Activated CD8-positive, alpha-beta T cell treated with anti-CD3 and anti-CD28 coated beads for 36 hours (primary cell): ENCODE results near the gene NAALADL2. TPM values are rescaled to one million over a fixed set of nuclear protein-coding genes. Genes with fewer than 3 reads are reported as not detected.

Experiments
- ATAC-seq: fragments of 200-7000 bp; cut with Tn5 transposase; one replicate; pipeline ENCODE4 v1.10.0; 2021; ENCODE audit warnings: mild to moderate bottlenecking, moderate library complexity
- CTCF ChIA-PET: fragments of 350-600 bp; sonication (Branson Sonifier 250); formaldehyde crosslinking; loops from one replicate; lab custom pipeline; 2021; ENCODE audit warnings: antibody characterized with exemption; lab: Charles Lee
- POLR2A ChIA-PET: fragments of 350-600 bp; sonication (Branson Sonifier 250); formaldehyde crosslinking; loops from one replicate; lab custom pipeline; 2021; ENCODE audit warnings: antibody characterized with exemption; lab: Charles Lee
- DNase-seq: peaks from one replicate; pipeline ENCODE4 v3.0.0-alpha.2; 2020
- H3K27ac Mint-ChIP-seq: one replicate; pipeline ENCODE4 v1.8.0; 2021; ENCODE audit warnings: mild to moderate bottlenecking, mixed read lengths
- H3K27me3 Mint-ChIP-seq: one replicate; pipeline ENCODE4 v1.8.0; 2021; ENCODE audit warnings: mixed read lengths
- H3K36me3 Mint-ChIP-seq: one replicate; pipeline ENCODE4 v1.8.0; 2021; ENCODE audit warnings: low read depth, mixed read lengths
- H3K4me1 Mint-ChIP-seq: one replicate; pipeline ENCODE4 v1.8.0; 2021; ENCODE audit warnings: low read depth, mixed read lengths
- H3K4me3 Mint-ChIP-seq: one replicate; pipeline ENCODE4 v1.8.0; 2021; ENCODE audit warnings: mild to moderate bottlenecking, moderate library complexity, mixed read lengths
- H3K9me3 Mint-ChIP-seq: one replicate; pipeline ENCODE4 v1.8.0; 2021; ENCODE audit warnings: mixed read lengths
- intact Hi-C: fragments of 100-400 bp; cut with micrococcal nuclease; formaldehyde crosslinking; loops from one replicate; pipeline ENCODE4 v1.10.0; 2022
- total RNA-seq, 2 experiments: library from RNA; stranded (reverse); gene quantifications; one replicate each; pipeline ENCODE4 v1.2.3, GENCODE V29; 2021
- TF ChIP-seq, protein P1 (sequence below): fragments of 200-600 bp; IDR thresholded peaks from one replicate; pipeline ENCODE4 v1.8.0; 2022; ENCODE audit warnings: antibody characterized with exemption, mild to moderate bottlenecking

The NAALADL2 gene
- total RNA-seq, 2 experiments from 2014 or later = 0.60 TPM; not detected in 1

DNA sequence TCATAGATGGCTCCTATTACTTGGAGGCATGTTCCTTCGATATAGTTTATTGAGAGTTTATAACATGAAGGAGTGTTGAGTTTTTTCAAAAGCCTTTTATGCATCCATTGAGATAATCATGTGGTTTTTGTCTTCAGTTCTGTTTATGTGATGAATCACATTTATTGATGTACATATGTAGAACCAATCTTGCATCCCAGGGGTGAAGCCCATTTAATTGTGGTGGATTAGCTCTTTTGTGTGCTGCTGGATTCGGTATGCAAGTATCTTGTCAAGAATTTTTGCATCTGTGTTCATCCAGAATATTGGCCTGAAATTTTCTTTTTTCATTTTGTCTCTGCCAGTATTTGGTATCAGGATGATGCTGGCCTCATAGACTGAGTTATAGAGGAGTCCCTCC, 81.0 kb downstream of the NAALADL2 start:
- no peaks in the 10 kb centered on the region for H3K4me1 Mint-ChIP-seq
- peaks cover 8% of the 10 kb centered on the region for H3K9me3 Mint-ChIP-seq
- no peaks in the 10 kb centered on the region for H3K36me3 Mint-ChIP-seq
- ChIA-PET CTCF (interaction anchor here (1.5 kb wide), 1 partner anchor 33 kb away, joined by 3 read pairs; no protein-coding TSS in a partner anchor), POLR2A (no interaction called here)
- ATAC-seq (no peak), DNase-seq (no peak)
- intact Hi-C loops = no loop called here
- no peak overlapping the region for H3K4me3 Mint-ChIP-seq
- TF ChIP-seq, protein P1, sequence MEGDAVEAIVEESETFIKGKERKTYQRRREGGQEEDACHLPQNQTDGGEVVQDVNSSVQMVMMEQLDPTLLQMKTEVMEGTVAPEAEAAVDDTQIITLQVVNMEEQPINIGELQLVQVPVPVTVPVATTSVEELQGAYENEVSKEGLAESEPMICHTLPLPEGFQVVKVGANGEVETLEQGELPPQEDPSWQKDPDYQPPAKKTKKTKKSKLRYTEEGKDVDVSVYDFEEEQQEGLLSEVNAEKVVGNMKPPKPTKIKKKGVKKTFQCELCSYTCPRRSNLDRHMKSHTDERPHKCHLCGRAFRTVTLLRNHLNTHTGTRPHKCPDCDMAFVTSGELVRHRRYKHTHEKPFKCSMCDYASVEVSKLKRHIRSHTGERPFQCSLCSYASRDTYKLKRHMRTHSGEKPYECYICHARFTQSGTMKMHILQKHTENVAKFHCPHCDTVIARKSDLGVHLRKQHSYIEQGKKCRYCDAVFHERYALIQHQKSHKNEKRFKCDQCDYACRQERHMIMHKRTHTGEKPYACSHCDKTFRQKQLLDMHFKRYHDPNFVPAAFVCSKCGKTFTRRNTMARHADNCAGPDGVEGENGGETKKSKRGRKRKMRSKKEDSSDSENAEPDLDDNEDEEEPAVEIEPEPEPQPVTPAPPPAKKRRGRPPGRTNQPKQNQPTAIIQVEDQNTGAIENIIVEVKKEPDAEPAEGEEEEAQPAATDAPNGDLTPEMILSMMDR = no peak
- no peaks in the 10 kb centered on the region for H3K27me3 Mint-ChIP-seq
- H3K27ac Mint-ChIP-seq = no peak overlapping the region

DNA sequence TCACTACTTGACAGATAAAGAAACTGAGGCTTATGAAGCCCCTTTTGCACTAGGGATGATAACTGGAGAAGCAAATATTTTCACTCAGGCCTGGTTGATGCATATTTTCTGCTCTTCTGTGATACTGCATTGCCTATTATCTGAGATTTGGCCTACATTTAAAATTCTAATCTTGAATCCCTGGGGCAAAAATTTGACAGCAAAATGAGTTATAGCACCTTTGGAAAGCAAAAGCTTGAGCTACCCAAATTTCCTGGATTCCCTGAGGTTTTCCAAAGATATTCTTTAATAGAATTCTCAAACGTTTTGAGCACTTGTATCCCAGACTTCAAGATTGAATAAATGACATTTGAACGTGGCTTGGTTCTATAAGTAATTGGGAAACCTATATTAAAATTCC, 86.1 kb downstream of the NAALADL2 start:
- no peaks in the 10 kb centered on the region for H3K4me1 Mint-ChIP-seq
- H3K36me3 Mint-ChIP-seq = no peaks in the 10 kb centered on the region
- H3K27me3 Mint-ChIP-seq = no peaks in the 10 kb centered on the region
- ATAC-seq (no peak), DNase-seq (no peak)
- no peak overlapping the region for H3K4me3 Mint-ChIP-seq
- intact Hi-C loops = no loop called here
- H3K27ac Mint-ChIP-seq = no peak overlapping the region
- CTCF ChIA-PET = no interaction called here
- TF ChIP-seq, protein P1 = no peak
- POLR2A ChIA-PET = no interaction called here
- peaks cover 3% of the 10 kb centered on the region for H3K9me3 Mint-ChIP-seq

DNA sequence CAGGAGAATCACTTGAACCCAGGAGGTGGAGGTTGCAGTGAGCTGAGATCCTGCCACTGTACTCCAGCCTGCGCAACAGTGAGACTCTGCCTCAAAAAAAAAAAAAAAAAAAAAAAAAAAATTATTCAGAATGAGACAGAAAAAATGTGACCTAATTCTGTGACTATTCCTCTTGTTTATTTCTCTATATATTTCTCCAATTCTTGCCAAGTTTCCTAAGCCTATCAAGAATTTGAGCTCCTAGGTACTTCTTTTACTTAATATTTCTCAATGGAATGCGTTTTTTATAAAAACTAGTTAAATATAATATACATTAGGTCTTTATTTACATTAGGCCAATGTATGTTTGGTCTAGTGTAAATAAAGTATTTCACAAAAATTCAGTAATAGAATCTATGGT, 86.8 kb downstream of the NAALADL2 start:
- no peak overlapping the region for H3K4me3 Mint-ChIP-seq
- DNase-seq = no peak
- TF ChIP-seq, protein P1 = no peak
- intact Hi-C loops = no loop called here
- no peaks in the 10 kb centered on the region for H3K36me3 Mint-ChIP-seq
- POLR2A ChIA-PET = no interaction called here
- no peaks in the 10 kb centered on the region for H3K27me3 Mint-ChIP-seq
- CTCF ChIA-PET = no interaction called here
- no peaks in the 10 kb centered on the region for H3K9me3 Mint-ChIP-seq
- ATAC-seq = no peak
- H3K4me1 Mint-ChIP-seq = no peaks in the 10 kb centered on the region
- no peak overlapping the region for H3K27ac Mint-ChIP-seq

DNA sequence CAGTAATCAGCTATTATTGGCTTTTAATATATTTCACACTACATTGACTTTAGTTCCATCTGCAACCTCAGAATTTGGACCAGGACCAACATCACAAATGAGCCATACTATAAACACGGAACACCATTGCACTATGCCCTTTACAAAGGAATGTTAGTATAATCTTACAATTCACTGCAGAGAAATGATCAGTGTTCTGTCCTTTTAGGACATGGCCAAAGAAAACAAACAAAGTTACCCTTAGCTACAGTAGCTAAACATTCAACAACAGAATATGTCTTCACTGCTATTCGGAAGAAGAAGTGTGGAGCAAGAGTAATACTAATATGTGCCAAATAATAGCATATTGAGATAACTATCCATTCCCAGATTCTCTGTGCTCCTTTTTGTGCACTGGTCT, 90.4 kb downstream of the NAALADL2 start:
- intact Hi-C loops = no loop called here
- Mint-ChIP-seq H3K4me1 (no peaks in the 10 kb centered on the region), H3K27me3 (no peaks in the 10 kb centered on the region), H3K4me3 (no peak overlapping the region), H3K36me3 (no peaks in the 10 kb centered on the region), H3K27ac (no peak overlapping the region), H3K9me3 (no peaks in the 10 kb centered on the region)
- ATAC-seq (no peak), DNase-seq (no peak)
- CTCF ChIA-PET = no interaction called here
- POLR2A ChIA-PET = no interaction called here
- TF ChIP-seq, protein P1 = no peak

DNA sequence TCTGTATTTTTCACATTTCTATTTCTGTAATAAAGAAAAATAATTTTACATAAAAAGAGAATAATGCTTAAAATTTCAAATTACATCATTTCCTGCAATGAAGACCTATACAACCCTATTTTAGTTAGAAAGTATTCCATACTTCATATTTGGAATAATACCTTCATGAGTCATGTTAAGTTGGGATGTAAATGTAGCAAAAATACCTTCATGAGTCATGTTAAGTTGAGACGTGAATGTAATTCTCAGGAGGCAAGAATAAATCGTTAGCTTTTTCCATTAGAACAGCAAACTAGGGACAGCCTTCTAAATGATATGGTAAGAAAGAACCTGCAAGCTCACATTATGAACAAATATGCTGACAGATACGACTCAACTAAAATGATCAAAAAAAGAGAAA, 91.9 kb downstream of the NAALADL2 start:
- intact Hi-C loops = no loop called here
- Mint-ChIP-seq H3K4me3 (no peak overlapping the region), H3K4me1 (no peaks in the 10 kb centered on the region), H3K36me3 (no peaks in the 10 kb centered on the region), H3K27me3 (no peaks in the 10 kb centered on the region), H3K27ac (no peak overlapping the region), H3K9me3 (no peaks in the 10 kb centered on the region)
- ChIA-PET CTCF (no interaction called here), POLR2A (no interaction called here)
- DNase-seq = no peak
- ATAC-seq = no peak
- TF ChIP-seq, protein P1 = no peak
